Endothelial cell (in vitro differentiated cells): ENCODE results near the gene C15orf40. TPM values are rescaled to one million over a fixed set of nuclear protein-coding genes. Genes with fewer than 3 reads are reported as not detected.

Experiments
- DNase-seq: peaks from one replicate; pipeline ENCODE4 v3.0.0; 2021; ENCODE audit warnings: low spot score
- H3K27ac Mint-ChIP-seq: one replicate; pipeline ENCODE4 v1.8.0; 2021; ENCODE audit warnings: mixed read lengths, inconsistent platforms; ENCODE audit not compliant: unreplicated experiment
- H3K27me3 Mint-ChIP-seq: one replicate; pipeline ENCODE4 v1.8.0; 2021; ENCODE audit warnings: mild to moderate bottlenecking, moderate library complexity, mixed read lengths, inconsistent platforms; ENCODE audit not compliant: unreplicated experiment
- H3K36me3 Mint-ChIP-seq: one replicate; pipeline ENCODE4 v1.8.0; 2021; ENCODE audit warnings: mild to moderate bottlenecking, low read depth, mixed read lengths, inconsistent platforms; ENCODE audit not compliant: unreplicated experiment
- H3K4me1 Mint-ChIP-seq: one replicate; pipeline ENCODE4 v1.8.0; 2021; ENCODE audit warnings: mild to moderate bottlenecking, mixed read lengths, inconsistent platforms; ENCODE audit not compliant: unreplicated experiment
- H3K4me3 Mint-ChIP-seq: one replicate; pipeline ENCODE4 v1.8.0; 2021; ENCODE audit warnings: mild to moderate bottlenecking, mixed read lengths, inconsistent platforms; ENCODE audit not compliant: unreplicated experiment
- H3K9me3 Mint-ChIP-seq: one replicate; pipeline ENCODE4 v1.8.0; 2021; ENCODE audit warnings: mixed read lengths, inconsistent platforms; ENCODE audit not compliant: unreplicated experiment
- total RNA-seq: library from RNA; stranded (reverse); fragmentation: NEBNext Ultra II Directional; extraction: Animal tissue kit (Norgen Biotek cat#: 25700); gene quantifications from one replicate; pipeline ENCODE4 v1.2.1, GENCODE V29; 2021; ENCODE audit not compliant: unreplicated experiment
- TF ChIP-seq, protein P1 (sequence below): fragments of 200-600 bp; sonication (generic); IDR thresholded peaks from one replicate; pipeline ENCODE4 v1.5.0; 2021; ENCODE audit warnings: antibody characterized with exemption; ENCODE audit not compliant: unreplicated experiment

C15orf40 gene
- total RNA-seq, 1 donor from 2014 or later = 17.4 TPM

DNA sequence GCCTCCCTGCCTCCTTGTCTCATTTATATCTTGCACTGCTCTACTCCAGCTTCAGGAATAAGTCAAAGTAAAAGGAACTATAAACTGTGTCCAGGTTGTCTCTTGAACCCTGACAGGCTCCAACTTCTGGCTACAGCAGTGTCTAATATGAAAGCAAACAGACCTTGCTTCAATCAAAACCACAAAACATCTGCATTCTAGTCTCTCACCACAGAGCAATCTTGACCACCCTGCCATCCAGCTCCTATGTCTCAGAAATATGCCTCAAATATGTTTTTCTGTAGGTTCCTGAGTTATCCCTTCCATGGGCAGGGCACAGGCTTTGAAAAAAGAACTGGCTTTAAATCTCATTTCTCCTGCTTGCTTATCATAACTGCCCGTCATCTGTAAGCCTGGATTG lies 38.4 kb downstream of the C15orf40 start:
- TF ChIP-seq, protein P1, sequence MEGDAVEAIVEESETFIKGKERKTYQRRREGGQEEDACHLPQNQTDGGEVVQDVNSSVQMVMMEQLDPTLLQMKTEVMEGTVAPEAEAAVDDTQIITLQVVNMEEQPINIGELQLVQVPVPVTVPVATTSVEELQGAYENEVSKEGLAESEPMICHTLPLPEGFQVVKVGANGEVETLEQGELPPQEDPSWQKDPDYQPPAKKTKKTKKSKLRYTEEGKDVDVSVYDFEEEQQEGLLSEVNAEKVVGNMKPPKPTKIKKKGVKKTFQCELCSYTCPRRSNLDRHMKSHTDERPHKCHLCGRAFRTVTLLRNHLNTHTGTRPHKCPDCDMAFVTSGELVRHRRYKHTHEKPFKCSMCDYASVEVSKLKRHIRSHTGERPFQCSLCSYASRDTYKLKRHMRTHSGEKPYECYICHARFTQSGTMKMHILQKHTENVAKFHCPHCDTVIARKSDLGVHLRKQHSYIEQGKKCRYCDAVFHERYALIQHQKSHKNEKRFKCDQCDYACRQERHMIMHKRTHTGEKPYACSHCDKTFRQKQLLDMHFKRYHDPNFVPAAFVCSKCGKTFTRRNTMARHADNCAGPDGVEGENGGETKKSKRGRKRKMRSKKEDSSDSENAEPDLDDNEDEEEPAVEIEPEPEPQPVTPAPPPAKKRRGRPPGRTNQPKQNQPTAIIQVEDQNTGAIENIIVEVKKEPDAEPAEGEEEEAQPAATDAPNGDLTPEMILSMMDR = no peak
- H3K36me3 Mint-ChIP-seq = no peaks in the 10 kb centered on the region
- H3K4me1 Mint-ChIP-seq = peaks cover 4% of the 10 kb centered on the region
- H3K27ac Mint-ChIP-seq = no peak overlapping the region
- DNase-seq = no peak
- peaks cover 2% of the 10 kb centered on the region for H3K27me3 Mint-ChIP-seq
- H3K9me3 Mint-ChIP-seq = no peaks in the 10 kb centered on the region
- no peak overlapping the region for H3K4me3 Mint-ChIP-seq

GRCh38 chr15:82971218-82971984 lies 40.0 kb downstream of the C15orf40 start:
- DNase-seq = no peak
- no peak overlapping the region for H3K4me3 Mint-ChIP-seq
- peaks cover 2% of the 10 kb centered on the region for H3K27me3 Mint-ChIP-seq
- H3K4me1 Mint-ChIP-seq = peaks cover 4% of the 10 kb centered on the region
- H3K27ac Mint-ChIP-seq = no peak overlapping the region
- no peaks in the 10 kb centered on the region for H3K9me3 Mint-ChIP-seq
- TF ChIP-seq, protein P1 = no peak
- H3K36me3 Mint-ChIP-seq = no peaks in the 10 kb centered on the region

DNA sequence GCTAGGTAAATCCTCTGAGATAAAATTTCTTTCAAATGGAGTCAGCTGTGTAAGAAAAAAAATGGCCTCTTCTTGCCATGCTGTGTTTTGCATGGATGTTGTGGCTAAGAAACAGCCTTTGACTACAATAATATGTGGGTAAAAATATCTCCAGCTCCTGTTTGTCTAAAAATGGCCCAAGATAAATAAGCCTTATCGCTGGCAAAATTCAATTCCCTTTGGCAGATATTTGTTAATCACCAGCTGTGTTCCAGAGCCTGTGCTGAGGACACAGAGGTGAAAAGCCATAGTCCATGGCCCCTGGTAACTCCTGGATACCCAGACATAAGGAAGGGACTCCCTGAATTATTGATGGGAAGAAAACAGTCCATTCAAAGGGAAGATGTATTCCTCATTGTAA lies 40.7 kb downstream of the C15orf40 start:
- Mint-ChIP-seq H3K36me3 (no peaks in the 10 kb centered on the region), H3K4me3 (no peak overlapping the region), H3K9me3 (no peaks in the 10 kb centered on the region), H3K27ac (no peak overlapping the region), H3K4me1 (peaks cover 4% of the 10 kb centered on the region), H3K27me3 (peaks cover 2% of the 10 kb centered on the region)
- DNase-seq = no peak
- TF ChIP-seq, protein P1 = no peak

DNA sequence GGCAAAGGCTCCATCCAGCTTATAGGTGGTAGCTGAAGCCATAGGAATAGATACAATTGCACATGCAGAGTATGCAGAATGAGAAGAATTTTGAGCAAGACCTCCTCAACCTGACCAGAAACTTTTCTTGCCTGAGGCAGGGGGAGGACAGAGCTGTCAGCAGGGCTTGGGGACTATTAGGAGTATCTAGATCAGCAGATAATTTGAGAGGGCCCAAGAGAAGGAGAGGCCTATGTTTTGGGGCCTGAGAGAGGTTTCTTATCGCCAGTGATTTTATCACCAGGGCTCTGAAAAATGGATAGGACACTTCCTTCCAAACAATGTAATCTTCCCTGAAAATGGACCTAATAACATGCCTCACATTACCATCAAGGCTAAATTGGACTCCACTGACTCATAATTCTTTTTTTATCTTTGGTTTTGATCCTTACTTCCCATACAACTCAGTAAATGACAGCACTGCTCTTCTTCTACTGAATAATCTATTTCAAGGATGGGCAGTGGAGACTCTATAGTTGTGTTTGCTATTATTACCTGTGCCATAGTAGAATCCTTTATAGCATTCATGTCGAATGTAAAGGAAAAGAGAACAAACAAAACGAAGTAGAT lies 41.3 kb downstream of the C15orf40 start:
- H3K4me1 Mint-ChIP-seq = peaks cover 4% of the 10 kb centered on the region
- DNase-seq = no peak
- H3K4me3 Mint-ChIP-seq = no peak overlapping the region
- no peak overlapping the region for H3K27ac Mint-ChIP-seq
- no peaks in the 10 kb centered on the region for H3K9me3 Mint-ChIP-seq
- H3K27me3 Mint-ChIP-seq = peaks cover 2% of the 10 kb centered on the region
- TF ChIP-seq, protein P1 = no peak
- H3K36me3 Mint-ChIP-seq = no peaks in the 10 kb centered on the region

GRCh38 chr15:82969353-82969752 lies 42.1 kb downstream of the C15orf40 start:
- peaks cover 2% of the 10 kb centered on the region for H3K27me3 Mint-ChIP-seq
- H3K4me1 Mint-ChIP-seq = peaks cover 4% of the 10 kb centered on the region
- H3K4me3 Mint-ChIP-seq = no peak overlapping the region
- no peak overlapping the region for H3K27ac Mint-ChIP-seq
- no peaks in the 10 kb centered on the region for H3K36me3 Mint-ChIP-seq
- DNase-seq = no peak
- no peaks in the 10 kb centered on the region for H3K9me3 Mint-ChIP-seq
- TF ChIP-seq, protein P1 = no peak
